ENCODE measurements around the gene TAF1A. TPM values are rescaled to one million over a fixed set of nuclear protein-coding genes. Genes with fewer than 3 reads are reported as not detected.

TAF1A gene
- total RNA-seq, 1 experiment from 2014 or later: 14.8 TPM

GRCh38 chr1:222557574-222557973 is 32.2 kb downstream of the TAF1A start:
- BruUV-seq (replicated peaks): no TSS peak
- CTCF ChIA-PET: no interaction called here

DNA sequence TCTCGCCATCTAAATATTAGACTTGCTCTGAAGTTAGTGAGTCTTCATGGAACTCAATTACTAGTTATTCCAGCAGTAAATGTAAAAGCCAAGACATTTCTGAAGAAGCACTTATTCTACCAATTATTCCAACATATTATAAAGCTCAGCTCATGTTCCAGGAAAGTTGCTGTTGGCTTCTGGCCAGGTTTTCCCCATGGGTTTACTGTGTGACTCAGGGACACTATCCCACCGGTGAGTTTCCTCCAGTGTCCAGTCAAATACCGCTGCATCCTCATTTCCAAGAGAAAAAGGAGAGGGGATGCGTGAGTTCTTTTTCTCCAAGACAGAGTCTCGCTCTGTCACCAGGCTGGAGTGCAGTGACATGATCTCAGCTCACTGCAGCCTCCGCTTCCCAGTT is 32.6 kb downstream of the TAF1A start:
- Mint-ChIP-seq H3K4me1 (ENCODE audit: low read depth, unreplicated experiment) (no peaks in the 10 kb centered on the region), H3K4me3 (ENCODE audit: unreplicated experiment) (no peak overlapping the region), H3K27ac (ENCODE audit: unreplicated experiment) (no peak overlapping the region), H3K9me3 (ENCODE audit: unreplicated experiment) (no peaks in the 10 kb centered on the region), H3K36me3 (ENCODE audit: insufficient read depth, unreplicated experiment) (peaks cover 5% of the 10 kb centered on the region), H3K27me3 (ENCODE audit: insufficient read depth, unreplicated experiment) (no peaks in the 10 kb centered on the region)
- TF ChIP-seq, protein P1, sequence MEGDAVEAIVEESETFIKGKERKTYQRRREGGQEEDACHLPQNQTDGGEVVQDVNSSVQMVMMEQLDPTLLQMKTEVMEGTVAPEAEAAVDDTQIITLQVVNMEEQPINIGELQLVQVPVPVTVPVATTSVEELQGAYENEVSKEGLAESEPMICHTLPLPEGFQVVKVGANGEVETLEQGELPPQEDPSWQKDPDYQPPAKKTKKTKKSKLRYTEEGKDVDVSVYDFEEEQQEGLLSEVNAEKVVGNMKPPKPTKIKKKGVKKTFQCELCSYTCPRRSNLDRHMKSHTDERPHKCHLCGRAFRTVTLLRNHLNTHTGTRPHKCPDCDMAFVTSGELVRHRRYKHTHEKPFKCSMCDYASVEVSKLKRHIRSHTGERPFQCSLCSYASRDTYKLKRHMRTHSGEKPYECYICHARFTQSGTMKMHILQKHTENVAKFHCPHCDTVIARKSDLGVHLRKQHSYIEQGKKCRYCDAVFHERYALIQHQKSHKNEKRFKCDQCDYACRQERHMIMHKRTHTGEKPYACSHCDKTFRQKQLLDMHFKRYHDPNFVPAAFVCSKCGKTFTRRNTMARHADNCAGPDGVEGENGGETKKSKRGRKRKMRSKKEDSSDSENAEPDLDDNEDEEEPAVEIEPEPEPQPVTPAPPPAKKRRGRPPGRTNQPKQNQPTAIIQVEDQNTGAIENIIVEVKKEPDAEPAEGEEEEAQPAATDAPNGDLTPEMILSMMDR (IDR thresholded peaks at IDR 0.05; ENCODE audit: insufficient read depth in 1 of 2, low read depth in 1 of 2, low read length in 1 of 2, severe bottlenecking in 1 of 2, unreplicated experiment in 1 of 2): no peak
- H3K27me3 ChIP-seq (replicated peaks; ENCODE audit: control insufficient read depth, insufficient read depth, low read length): no peaks in the 10 kb centered on the region
- BruUV-seq (replicated peaks): no TSS peak
- H3K4me3 ChIP-seq (ENCODE audit: low read depth, low read length): no peak overlapping the region
- DNase-seq: no peak
- CTCF ChIA-PET: no interaction called here
- no peaks in the 10 kb centered on the region for H3K4me1 ChIP-seq
- intact Hi-C loops (cut with micrococcal nuclease; ENCODE audit: unreplicated experiment): no loop called here
- H3K36me3 ChIP-seq (ENCODE audit: control insufficient read depth, insufficient read depth, low read length): no peaks in the 10 kb centered on the region
- H3K9me3 ChIP-seq: no peaks in the 10 kb centered on the region
- POLR2A ChIA-PET: no interaction called here

More at GRCh38 chr1:222557574-222557973, 32.2 kb downstream of the TAF1A start:
- Mint-ChIP-seq H3K27ac (ENCODE audit: unreplicated experiment) (no peak overlapping the region), H3K9me3 (ENCODE audit: unreplicated experiment) (no peaks in the 10 kb centered on the region), H3K36me3 (ENCODE audit: insufficient read depth, unreplicated experiment) (peaks cover 5% of the 10 kb centered on the region), H3K4me1 (ENCODE audit: low read depth, unreplicated experiment) (no peaks in the 10 kb centered on the region), H3K4me3 (ENCODE audit: unreplicated experiment) (no peak overlapping the region), H3K27me3 (ENCODE audit: insufficient read depth, unreplicated experiment) (no peaks in the 10 kb centered on the region)
- POLR2A ChIA-PET: no interaction called here
- no peak for DNase-seq
- Histone ChIP-seq H3K9me3 (no peaks in the 10 kb centered on the region), H3K4me1 (no peaks in the 10 kb centered on the region), H3K36me3 (ENCODE audit: control insufficient read depth, insufficient read depth, low read length) (no peaks in the 10 kb centered on the region), H3K4me3 (ENCODE audit: low read depth, low read length) (no peak overlapping the region), H3K27me3 (replicated peaks; ENCODE audit: control insufficient read depth, insufficient read depth, low read length) (no peaks in the 10 kb centered on the region)
- TF ChIP-seq, protein P1 (IDR thresholded peaks at IDR 0.05; ENCODE audit: insufficient read depth in 1 of 2, low read depth in 1 of 2, low read length in 1 of 2, severe bottlenecking in 1 of 2, unreplicated experiment in 1 of 2): no peak
- intact Hi-C loops (cut with micrococcal nuclease; ENCODE audit: unreplicated experiment): no loop called here

DNA sequence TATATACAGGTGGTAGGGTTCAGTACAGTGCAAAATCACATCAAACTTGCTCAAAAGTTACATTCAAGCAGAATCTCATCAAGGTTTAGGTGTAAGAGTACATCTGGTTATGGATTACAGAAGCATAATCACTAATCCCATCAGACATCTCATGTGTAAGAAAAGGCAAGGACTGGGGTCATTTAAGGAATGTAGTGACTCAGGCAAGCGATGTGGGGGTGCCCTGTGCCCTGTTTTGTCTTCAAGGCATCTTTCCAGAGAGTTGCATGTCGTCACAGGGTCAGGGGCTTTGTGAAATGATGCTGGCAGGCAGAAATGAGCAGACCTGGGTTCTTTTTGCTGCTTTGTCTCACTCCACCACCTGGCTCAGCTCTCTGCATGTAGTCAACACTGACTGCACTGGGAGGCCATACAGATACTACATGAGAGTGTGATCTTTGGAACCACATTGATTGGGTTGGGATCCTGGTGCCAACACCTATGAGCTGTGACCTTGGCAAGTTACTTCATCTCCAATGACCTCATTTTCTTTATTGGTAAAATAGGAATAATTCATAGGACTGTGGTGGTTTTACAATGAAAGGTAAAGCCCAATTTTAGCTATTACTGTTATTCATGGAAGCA is 33.6 kb downstream of the TAF1A start:
- CTCF ChIA-PET: no interaction called here
- intact Hi-C loops (cut with micrococcal nuclease; ENCODE audit: unreplicated experiment): no loop called here
- Histone ChIP-seq H3K27me3 (replicated peaks; ENCODE audit: control insufficient read depth, insufficient read depth, low read length) (no peaks in the 10 kb centered on the region), H3K4me3 (ENCODE audit: low read depth, low read length) (no peak overlapping the region), H3K9me3 (no peaks in the 10 kb centered on the region), H3K4me1 (no peaks in the 10 kb centered on the region), H3K36me3 (ENCODE audit: control insufficient read depth, insufficient read depth, low read length) (no peaks in the 10 kb centered on the region)
- POLR2A ChIA-PET: no interaction called here
- Mint-ChIP-seq H3K27me3 (ENCODE audit: insufficient read depth, unreplicated experiment) (no peaks in the 10 kb centered on the region), H3K4me1 (ENCODE audit: low read depth, unreplicated experiment) (no peaks in the 10 kb centered on the region), H3K4me3 (ENCODE audit: unreplicated experiment) (no peak overlapping the region), H3K9me3 (ENCODE audit: unreplicated experiment) (no peaks in the 10 kb centered on the region), H3K27ac (ENCODE audit: unreplicated experiment) (no peak overlapping the region), H3K36me3 (ENCODE audit: insufficient read depth, unreplicated experiment) (peaks cover 5% of the 10 kb centered on the region)
- BruUV-seq (replicated peaks): no TSS peak
- TF ChIP-seq, protein P1 (IDR thresholded peaks at IDR 0.05; ENCODE audit: insufficient read depth in 1 of 2, low read depth in 1 of 2, low read length in 1 of 2, severe bottlenecking in 1 of 2, unreplicated experiment in 1 of 2): no peak
- no peak for DNase-seq
